Renal cortical epithelial cell (primary cell): ENCODE results near the gene RTN4RL1. TPM values are rescaled to one million over a fixed set of nuclear protein-coding genes. Genes with fewer than 3 reads are reported as not detected.
"Not testable (repeated sequence)": the region's sequence is repeated elsewhere in the genome, so short reads cannot be mapped to it uniquely, and the experiment has no call there.

ENCODE experiments used
- DNase-seq: peaks from one replicate; pipeline ENCODE4 v3.0.0-alpha.2; 2011; ENCODE audit warnings: low read depth
- total RNA-seq: library from RNA; depleted of rRNA; stranded (reverse); fragments of >200 nt; gene quantifications from 2 replicates; pipeline ENCODE4 v1.2.3, GENCODE V29; 2014

RTN4RL1 gene
- total RNA-seq, 1 donor from 2014 or later = 4.3 TPM

DNA sequence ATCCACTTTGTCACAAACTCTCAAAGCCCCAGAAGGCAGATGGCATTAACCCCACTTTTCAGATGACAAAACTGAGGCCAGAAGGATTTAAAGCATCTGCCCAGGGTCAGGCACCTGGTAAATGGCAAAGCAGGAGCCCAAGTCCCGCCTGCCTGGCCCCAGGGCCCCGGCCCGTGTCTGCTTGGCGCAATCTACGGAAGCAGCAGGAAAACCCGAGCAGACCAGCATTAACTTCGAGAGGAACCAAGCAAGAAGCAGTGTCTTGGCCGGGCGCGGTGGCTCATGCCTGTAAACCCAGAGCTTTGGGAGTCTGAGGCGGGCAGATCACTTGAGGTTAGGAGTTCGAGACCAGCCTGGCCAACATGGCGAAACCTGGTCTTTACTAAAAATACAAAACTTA lies 21.6 kb downstream of the RTN4RL1 start:
- no peak for DNase-seq

DNA sequence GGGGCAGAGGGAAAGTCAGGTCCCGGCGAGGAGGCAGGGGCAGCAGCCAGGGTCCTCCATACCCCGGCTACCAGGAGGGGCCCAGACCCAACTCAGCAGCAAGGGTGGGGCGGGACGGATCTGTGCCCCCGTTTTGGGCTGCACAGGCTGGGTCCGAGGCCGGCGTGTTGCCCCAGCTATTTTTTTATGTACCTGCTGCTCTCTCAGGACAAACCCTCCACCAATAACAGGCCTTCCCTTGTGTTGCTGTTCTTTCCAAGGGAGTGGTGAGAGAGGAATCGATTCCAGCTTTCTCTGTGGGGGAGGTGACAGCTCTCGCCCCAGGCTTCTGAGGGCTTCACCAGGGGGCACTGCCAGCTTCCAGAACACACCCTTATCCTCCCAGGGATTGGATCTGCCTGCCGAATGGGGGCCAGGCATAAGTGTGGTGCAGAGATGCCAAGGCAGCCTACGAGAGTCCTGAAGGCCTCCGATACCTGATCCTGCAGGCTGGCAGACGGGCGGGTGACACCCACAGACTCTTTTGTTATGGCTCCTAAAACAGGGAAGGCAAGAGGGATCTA lies 22.3 kb downstream of the RTN4RL1 start:
- no peak for DNase-seq

GRCh38 chr17:1999557-2000251 lies 25.4 kb downstream of the RTN4RL1 start:
- DNase-seq = peak; percentile 16

- DNase-seq = peak; percentile 21
Measured at GRCh38 chr17:1997927-1998742, 27.0 kb downstream of the RTN4RL1 start.

GRCh38 chr17:1997289-1997926 lies 27.7 kb downstream of the RTN4RL1 start:
- DNase-seq = peak; percentile 83

DNA sequence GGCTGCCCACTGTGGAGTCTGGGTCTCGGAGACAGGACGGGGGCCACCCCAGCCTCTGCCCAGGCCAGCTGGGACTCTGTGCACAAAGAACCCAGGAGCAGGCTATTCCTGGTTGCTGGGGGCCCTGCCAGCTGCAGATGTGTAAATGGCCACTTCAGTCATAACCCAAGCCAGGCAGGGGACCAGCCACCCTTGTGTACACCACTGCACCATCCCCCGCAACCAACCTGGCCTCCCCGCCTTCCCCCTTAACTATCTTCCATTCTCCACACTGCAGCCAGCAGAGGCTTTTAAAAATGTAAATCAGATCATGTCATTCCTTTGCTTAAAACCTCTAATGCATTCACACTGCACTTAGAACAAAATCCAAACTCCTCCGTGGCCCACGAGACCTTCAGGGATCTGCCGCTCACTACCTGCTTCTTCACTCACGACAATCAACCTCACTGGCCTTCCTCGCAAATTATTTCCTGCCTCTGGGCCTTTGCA lies 28.3 kb downstream of the RTN4RL1 start:
- DNase-seq = no peak

DNA sequence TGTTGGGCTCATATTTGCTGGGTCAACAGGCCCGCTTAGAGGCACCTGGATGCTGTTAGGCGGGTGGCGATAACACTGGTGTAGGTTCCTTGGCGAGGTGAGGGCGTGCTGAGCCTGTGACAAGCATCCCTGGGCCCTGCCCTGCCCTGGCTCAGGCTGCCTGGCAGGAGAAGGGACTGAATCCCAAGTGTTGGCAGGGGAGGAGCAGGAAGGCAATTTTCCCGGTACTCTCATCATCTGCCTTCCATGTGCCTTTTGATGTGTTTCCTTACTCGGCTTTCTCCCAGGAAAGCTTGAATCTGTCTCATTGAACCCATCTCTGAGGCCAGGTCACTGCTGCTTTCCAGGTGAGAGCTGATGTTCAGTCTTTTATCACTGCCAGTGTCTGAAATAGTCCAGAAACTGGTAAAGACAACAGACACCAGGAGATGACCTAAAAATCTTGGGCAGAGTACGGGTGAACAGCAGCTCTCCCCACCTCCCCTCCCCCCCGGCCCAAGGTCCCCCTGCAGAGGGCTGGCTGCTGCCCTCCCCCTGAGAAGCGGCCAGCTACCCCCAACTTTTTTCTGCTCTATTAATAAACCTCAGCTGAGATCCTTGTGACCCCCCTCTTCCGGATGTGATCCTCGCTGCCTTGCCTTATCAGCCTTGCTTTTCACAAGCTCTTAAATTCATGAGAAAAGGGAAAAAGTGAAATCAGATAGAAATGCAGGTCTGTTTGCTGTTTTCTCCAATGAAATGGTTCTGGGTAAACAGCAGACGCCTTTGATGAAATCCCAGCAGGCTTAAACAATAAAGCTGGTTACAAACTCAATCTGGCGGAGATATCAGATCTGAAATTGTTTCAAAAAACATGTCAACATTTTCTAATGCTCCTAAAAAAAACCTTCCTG lies 29.0 kb downstream of the RTN4RL1 start:
- DNase-seq = no peak

DNA sequence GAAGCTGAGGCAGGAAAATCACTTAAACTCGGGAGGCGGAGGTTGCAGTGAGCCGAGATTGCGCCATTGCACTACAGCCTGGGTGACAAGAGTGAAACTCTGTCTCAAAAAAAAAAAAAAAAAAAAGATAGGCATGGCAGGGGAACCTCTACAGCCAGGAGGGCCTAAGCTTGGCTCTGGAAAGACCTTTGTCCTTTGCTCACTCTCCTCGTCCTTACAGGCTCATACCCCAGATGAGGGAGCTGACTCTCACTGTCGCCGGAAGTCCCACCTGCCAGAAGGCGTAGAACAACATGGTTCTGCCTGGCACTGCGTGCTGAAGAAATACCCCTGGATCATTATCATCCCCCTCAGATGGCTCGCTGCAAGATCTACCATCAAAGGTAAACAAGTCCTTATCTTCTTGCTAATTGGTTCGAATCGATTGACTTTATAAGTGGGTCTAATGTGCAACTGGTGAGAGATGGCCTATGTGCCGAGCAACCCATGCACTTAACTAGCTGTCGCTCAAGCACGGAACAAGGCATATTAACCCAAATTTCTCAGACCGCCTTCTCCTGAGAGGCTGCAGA lies 29.7 kb downstream of the RTN4RL1 start:
- no peak for DNase-seq

DNA sequence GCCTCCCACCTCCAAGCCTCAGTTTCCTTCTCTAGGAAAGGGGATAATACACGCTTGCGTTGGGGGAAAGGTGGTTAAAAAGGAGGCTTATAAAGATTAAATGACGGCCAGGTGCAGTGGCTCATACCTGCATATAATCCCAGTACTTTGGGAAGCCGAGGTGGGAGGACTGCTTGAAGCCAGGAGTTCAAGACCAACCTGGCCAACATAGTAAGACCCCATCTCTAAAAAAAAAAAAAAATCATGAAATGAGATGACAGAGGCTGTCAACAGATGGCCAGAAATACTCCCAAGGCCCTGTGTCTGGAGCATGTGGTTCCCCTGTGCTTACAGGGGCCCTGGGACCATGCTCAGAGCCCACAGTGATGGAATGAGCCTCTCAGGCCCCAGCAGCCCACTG lies 30.4 kb downstream of the RTN4RL1 start:
- DNase-seq = no peak

DNA sequence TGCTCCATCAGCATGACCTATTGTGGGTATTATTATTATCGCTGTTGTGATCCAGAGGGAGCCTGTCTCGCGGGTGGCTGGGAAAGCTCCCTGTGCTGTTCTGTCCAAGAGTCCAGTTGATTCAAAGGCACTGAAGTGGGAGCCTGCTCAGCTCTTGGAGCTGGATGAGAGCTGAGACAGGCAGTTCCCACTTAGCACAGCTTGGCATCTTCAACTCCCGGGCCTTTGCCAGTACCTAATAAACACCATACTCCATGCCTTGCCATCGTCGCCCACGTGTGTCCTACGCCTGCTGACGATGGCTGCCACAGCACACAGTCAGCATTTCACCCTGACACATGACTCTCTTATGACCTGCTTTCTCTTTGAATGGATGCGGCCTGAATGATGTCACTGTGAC lies 32.6 kb downstream of the RTN4RL1 start:
- DNase-seq = no peak

- DNase-seq = no peak
Measured at GRCh38 chr17:1989135-1989534, 36.0 kb downstream of the RTN4RL1 start.

DNA sequence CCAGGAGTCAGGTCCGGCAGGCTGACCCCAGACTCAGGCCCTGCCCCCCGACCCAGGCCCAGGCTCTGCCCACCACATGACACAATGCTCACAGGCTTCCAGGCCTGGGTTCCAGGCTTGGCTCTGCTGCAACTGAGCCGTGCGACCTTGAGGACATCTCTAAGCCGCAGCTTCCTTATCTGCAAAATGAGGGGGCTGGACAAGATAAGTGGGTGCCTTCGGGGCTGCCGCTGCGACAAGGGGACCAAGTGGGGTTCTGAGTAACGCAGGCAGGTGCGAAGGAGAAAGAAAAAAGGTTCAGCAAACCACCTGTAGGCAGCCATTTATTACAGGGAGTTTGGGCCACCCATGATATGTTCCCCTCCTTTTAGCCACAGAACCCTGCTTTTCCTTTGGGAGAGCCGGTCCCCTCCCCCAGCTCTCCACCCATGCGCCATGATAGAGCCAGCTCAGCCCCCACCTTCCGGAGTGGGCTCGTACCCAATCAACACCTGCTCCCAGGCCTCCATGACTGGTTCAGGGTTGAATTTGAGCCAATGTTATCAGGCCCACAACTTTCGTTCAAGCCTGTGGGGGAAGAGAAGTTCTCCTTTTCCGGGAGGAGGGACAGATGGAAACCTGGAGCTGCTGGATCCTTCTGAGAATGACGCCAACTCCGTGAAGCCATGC lies 38.2 kb downstream of the RTN4RL1 start:
- no peak for DNase-seq

- no peak for DNase-seq
Measured at GRCh38 chr17:1985686-1986085, 39.4 kb downstream of the RTN4RL1 start.

- DNase-seq = no peak
Measured at GRCh38 chr17:1985093-1985492, 40.0 kb downstream of the RTN4RL1 start.

- DNase-seq = not testable (repeated sequence)
Measured at GRCh38 chr17:1982793-1983366, 42.3 kb downstream of the RTN4RL1 start.

GRCh38 chr17:1980665-1981250 lies 44.4 kb downstream of the RTN4RL1 start:
- DNase-seq = no peak

DNA sequence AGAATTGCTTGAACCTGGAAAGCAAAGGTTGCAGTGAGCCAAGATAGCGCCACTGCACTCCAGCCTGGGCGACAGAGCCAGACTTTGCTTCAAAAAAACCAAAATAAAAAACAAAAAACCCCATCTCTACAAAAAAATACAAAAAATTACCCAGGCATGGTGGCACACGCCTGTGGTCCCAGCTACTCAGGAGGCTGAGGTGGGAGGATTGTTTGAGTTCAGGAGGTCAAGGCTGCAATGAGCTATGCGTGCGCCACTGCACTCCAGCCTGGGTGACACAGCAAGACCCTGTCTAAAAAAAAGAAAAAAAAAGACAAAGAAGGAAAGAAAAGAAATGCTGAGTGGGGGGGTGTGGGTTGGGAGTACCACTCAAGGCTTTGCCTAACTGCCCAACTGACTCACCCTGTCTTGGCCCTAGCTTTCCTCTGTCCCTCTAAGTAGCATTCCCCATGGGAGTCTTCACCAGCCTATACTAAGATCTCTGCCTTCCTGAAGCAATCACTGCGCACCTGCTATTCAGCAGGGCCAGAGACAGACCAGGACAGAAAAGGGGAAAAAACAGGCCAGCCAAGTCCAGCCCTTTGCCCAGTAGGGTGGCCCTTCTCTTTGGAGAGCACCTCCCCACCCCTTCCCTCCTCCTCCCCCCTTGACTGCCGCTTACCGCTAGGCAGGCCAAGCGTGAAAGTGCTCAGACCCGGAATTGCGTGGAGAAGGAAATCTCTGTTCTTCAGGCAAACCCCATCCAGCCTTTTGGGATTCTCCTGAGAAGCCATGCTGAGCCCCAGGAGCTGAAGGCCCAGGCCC lies 45.8 kb downstream of the RTN4RL1 start:
- peak; percentile 73 for DNase-seq

- DNase-seq = no peak
Measured at GRCh38 chr17:1978396-1978949, 46.7 kb downstream of the RTN4RL1 start.
